TTC549 (cell line): ENCODE results near the gene UBASH3A.

Source experiments
- FAIRE-seq: peaks from 2 replicates; lab custom pipeline; 2012; peaks lifted over from hg19 to GRCh38; lab: Jason Lieb, UNC

UBASH3A gene

DNA sequence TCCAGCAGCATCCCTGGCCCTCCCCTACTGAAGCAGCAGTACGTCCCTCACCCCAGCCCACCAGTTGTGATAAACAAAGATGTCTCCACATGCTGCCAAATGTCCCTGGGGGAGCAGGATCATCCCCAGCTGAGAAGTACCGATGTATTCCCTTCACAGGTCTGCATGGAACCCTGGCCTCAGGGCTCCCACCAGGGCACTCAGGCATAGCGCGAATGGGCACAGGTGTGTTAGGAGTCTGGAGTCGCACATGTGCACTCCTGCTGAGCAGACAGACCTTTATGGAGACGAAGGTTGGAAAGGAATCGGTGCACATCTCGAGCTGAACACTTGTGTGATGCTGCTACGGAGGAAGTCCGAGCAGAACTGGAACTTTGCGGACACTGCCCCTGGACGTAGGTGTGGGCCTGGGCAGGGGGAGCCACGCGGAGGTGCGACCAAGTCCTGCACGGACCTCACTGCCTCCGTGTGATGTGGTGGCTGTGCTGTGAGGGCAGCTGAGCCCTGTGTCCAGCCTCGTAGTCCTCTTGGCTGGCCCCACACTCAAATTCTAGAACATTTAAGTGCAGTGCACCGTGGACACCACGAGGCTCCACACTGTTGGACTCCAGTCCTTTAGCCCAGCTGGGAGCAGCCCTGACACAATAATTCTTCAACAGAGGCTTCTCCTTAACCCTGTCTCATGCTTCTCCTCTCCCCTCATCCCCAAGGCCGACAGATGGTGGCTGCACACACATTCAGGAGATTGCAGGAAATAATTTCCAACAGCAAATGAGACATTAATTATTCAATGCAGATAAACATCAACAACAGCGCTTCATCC, 48.9 kb downstream of the UBASH3A start:
- FAIRE-seq = no peak

GRCh38 chr21:42453224-42453985, 49.7 kb downstream of the UBASH3A start:
- no peak for FAIRE-seq

DNA sequence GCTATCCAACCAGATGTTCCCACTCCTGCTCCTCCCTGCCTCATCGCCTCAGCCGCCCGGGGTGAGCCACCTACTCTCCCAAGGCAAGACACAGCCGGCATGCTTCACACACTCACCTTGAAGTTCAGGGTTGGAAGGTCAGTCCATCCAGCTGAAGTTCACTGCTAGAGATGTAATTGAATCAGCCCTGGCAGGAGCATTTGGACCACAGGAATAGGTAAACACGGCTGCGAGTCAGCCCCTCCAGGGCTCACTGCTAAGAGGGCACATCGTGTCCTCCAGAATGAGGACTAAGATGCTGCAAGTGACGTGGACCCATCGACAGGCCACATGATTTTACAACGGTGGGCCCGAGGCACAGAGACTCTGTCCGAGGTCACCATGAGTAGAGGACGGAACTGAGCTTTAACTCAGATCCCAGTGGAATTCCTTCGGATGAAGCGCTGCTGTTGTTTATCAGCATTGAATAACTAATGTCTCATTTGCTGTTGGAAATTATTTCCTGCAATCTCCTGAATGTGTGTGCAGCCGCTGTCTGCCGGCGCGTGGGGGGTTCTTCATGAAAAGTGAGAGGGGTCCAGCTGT, 50.4 kb downstream of the UBASH3A start:
- FAIRE-seq = no peak

DNA sequence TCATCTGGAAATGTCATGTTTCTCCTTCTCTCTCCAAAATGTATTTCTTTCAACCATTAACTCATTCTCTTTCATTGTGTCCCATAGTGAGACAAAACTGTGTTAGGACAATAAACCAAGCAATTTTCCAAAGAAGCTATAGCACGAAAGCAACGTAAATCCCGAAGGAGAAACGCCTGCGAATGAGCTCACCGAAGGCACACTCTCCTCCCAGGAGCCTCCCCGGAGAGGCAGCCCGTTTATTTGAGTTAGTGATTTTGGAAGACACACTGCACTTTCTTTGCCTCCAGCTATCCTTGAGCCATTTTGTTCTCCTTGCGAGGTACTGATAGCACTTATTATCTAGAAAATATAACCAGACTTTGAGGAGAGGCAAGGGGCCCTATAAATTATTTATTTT, 51.1 kb downstream of the UBASH3A start:
- no peak for FAIRE-seq

DNA sequence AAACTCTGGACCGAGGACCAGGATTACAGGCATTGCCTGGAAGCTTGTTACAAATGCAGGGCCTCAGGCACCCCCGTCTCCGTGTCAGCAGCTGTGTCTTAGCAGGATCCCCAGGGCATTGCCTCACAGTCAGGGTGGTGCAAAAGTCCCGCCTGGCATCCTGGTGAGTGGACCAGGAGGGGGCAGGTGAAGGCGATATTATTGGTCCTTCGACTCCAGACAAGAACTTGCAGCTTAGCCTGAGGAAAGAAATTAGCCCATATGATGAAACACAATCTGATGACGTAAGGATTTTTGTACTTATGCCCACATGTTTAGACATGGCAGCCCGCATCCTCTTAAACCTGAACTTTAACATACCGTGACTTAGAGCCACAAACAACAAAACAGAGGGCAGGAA, 51.5 kb downstream of the UBASH3A start:
- FAIRE-seq = no peak

DNA sequence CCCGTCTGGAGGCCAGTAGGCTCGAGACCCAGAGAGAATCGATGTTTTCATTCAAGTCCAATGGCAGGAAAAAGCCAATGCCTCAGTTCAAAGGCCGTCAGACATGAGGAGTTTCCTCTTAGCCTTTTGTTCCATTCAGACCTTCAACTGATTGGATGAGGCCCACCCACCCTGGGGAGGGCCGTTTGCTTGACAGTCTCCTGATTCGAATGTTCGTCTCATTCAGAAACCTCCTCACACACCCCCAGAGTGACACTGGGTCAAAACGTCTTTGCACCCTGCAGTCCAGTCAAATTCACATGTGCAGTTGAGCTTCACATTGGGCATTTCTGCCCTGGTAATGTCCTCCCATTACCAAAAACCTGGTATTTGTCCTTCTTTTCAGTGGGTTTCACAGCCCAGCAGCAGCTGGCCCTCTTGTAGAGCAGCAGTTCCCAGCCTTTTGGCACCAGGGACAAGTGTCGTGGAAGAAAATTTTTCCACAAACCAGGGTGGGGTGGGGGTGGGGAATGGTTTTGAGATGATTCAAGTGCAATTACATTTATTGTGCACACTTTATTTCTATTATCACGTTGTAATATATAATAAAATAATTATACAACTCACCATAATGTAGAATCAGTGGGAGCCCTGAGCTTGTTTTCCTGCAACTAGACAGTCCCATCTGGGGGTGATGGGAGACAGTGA, 52.2 kb downstream of the UBASH3A start:
- FAIRE-seq = no peak

DNA sequence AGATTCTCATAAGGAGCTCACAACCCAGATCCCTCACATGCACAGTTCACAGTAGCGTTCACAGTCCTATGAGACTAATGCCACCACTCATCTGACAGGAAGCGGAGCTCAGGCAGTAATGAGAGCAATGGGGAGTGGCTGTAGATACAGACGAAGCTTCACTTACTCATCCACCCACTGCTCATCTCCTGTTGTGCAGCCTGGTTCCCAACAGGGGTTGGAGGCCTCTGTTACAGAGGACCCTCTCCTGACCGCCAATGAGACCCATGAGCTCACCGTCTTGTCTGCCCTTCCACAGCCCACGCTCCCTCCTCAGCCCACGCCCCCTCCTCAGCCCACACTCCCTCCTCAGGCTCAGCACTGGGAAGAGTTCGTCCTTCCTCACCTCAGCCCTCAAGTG, 52.8 kb downstream of the UBASH3A start:
- FAIRE-seq = no peak

DNA sequence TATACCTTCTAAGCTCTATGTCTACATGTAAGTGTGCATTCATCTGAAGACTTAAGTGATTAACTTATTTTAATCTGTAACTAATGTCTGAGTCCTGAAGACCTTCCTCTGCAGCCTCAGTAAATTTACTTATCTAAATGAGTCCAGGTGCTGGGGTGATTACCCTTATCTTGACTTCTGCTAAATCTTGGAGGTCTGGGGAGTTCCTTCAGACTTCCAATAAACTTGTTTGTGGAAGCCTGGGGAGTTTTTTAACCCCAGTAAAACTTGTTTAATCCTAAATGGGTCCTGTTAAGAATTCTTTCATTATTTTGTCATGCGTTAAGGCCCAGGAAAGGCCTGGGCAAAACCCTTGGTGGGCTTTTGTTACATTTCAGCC, 55.4 kb downstream of the UBASH3A start:
- no peak for FAIRE-seq

- no peak for FAIRE-seq
Observed at GRCh38 chr21:42459546-42460215, 56.0 kb downstream of the UBASH3A start.

GRCh38 chr21:42460391-42461184, 56.9 kb downstream of the UBASH3A start:
- no peak for FAIRE-seq

DNA sequence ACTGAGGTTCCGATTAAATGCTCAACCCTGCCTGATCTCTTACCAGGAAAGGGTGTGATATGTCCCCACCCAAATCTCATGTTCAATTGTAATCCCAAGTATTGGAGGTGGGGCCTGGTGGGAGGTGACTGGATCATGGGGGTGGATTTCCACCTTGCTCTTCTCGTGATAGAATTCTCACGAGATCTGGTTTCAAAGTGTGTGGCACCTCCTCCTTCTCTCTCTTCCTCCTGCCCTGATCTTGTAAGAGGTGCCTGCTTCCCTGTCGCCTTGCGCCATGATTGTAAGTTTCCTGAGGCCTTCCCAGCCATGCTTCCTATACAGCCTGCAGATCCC, 57.5 kb downstream of the UBASH3A start:
- no peak for FAIRE-seq

DNA sequence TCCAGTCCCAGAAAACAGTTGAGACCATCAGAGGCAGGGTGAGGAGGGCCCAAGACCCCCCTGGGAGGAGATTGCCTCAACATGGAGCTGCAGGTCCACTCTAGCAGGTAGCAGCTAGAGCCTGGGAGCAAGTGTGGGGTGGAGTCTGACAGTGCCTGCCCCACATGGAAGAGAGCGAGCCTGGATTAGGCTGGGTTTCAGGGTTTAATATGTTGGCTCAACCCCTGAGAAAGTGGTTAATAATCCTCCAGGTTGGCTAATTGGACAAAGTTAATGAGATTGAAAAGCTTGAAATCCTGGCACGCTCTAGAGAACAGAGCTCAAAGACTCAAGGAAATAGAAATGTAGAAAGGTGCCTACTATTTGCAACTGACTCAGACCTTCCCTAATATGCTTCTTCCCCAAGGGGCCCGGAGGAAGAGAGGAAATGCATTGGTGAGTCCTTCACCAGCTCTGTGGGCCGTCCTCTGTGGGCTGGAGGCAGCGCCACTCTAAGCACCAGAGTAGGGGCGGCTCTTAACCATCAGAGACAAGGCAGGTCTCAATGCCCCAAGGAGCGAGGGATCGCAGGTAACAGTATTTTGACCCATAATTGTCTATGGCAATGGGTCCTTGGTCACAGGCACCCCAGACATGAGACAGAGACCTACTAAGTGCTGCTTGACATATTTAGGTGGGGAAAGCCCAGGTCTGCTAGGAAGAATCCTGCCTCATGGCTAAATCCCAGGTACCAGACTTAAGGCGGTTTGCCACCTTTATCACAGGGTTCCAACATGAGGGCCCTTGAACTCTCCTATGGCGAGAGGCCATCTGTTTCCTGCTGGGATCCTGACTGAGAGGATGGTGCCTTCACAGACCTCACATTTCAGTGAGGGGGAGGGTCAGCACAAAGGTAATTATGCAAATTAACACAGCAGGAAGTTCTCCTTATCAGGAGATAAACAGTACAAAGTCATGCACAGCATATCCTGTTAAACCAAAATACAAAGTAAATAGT, 58.5 kb downstream of the UBASH3A start:
- no peak for FAIRE-seq

DNA sequence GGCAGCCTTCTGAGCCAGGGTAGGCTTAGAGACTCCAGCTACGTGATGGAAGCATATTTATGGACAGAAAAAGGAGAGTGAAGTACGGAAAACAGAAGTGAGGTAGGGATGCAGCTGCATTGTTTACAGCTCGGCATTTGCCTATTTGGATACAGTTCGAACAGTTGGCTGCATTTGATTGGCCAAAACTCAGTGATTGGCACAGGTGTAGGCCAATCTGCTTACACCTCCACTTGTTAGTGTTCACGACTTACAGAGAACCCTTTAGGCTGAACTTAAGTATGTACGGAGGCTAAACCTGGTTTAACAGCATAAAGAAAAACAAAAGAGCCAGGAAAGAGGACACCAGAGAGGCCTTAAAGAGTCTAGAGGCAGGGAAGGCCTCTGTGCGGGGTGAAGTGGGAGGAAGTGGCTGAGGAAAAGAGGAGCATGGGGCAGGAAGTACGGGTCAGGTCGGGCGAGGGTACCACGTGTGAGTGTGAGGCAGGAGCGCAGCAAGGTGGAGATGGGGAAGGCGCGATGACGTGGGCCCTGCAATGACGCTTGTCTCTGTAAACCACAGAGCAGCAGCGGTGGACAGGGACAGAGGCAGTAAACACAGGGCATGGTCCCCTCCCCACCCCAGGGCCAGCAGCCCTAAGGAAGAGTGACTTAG, 60.3 kb downstream of the UBASH3A start:
- no peak for FAIRE-seq

- FAIRE-seq = no peak
Observed at GRCh38 chr21:42465008-42465802, 61.5 kb downstream of the UBASH3A start.

DNA sequence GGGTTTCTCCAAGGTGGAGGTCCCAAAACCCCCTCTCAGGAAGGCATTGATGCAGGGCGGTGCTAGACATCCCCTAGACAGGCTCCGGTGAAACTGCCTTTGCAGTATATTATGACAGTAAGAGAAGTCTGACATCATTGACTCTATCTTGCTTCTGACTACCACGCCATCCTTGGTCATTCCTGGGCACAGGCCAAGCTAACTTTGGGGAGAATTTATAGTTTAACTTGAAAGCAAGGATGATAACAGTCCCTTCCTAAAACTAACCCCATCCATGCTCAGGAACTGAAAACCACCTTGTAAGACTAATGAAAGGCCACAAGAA, 62.1 kb downstream of the UBASH3A start:
- no peak for FAIRE-seq

- FAIRE-seq = no peak
Observed at GRCh38 chr21:42466700-42467099, 63.0 kb downstream of the UBASH3A start.

- FAIRE-seq = no peak
Observed at GRCh38 chr21:42467140-42467983, 63.7 kb downstream of the UBASH3A start.

DNA sequence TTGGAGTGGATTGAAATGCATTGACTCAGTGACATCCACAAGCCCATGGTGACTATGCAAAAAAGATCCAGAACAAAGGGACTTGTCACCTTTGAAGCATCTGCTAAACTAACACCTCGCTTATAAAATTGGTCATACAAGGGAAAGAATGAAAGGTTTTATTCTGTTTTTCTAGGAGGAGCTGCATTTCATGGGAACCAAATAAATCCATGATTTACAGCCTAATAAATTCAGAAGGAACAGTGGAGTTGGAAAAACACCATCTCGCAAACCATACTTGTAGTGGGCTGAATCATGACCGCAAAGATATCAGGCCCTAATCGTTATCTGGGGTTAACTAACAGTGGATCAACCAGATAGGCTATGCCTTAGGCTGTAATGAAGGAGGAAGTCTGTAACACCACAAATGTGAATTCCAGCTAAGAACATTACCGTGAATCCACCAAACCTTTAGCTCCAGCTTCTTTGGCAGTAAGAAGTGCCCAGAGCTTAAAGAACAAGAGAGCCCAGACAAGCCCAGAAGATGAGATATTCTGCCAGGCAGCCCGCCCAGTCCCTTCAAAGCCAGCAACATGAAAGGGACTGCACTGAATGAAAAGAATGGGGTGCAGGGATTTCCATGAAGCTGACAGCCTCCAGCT, 64.9 kb downstream of the UBASH3A start:
- no peak for FAIRE-seq
